G401 (cell line): ENCODE data around the gene ZNF620. TPM values are rescaled to one million over a fixed set of nuclear protein-coding genes. Genes with fewer than 3 reads are reported as not detected.
"Not testable (repeated sequence)": the region's sequence is repeated elsewhere in the genome, so short reads cannot be mapped to it uniquely, and the experiment has no call there.

Source experiments
- DNase-seq: peaks from one replicate; pipeline ENCODE4 v3.0.0-alpha.2; 2015; ENCODE audit warnings: low spot score
- in situ Hi-C: cut with HindIII; loops from 2 replicates; pipeline ENCODE4 v1.10.0; 2016; ENCODE audit warnings: low sequenced_read_pairs, mixed read lengths
- total RNA-seq: library from RNA; depleted of rRNA; stranded (reverse); fragments of >200 nt; shearing (Covaris generic); gene quantifications from 2 replicates; pipeline ENCODE4 v1.2.3, GENCODE V29; 2014; rRNA removed

The ZNF620 gene
- total RNA-seq, 1 experiment from 2014 or later, result 10.0 TPM

DNA sequence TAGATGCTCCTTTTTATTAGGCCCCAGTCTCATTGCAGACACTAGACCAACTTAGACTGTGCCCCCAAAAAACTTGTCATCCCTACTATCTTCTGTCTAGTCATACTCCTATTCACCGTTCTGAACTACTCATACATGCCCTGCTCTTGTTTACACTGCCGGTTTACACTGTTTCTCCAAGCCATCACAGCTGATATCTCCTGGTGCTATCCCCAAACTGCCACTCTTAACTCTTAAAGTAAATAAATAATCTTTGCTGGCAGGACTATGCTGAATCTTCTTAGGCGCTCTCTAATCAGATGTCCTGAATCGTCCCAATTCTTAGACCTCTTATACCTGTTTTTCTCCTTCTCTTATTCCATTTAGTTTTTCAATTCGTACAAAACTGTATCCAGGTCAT, 59.8 kb downstream of the ZNF620 start:
- DNase-seq, in situ Hi-C loops: not testable (repeated sequence)

- in situ Hi-C loops, result no loop called here
- no peak for DNase-seq
These were observed 60.9 kb downstream of the ZNF620 start for GRCh38 chr3:40566694-40567093.

Other genes starting within 250 kb of the ZNF620 start
- 24.4 and 34.2 TPM in 2 replicates for gene EIF1B, start 196.3 kb upstream of the ZNF620 start, total RNA-seq
- not detected in 2 replicates for gene ENTPD3, start 118.9 kb upstream of the ZNF620 start, total RNA-seq
- gene RPL14, start 48.7 kb upstream of the ZNF620 start, total RNA-seq, result 174 and 244 TPM in 2 replicates
- 5.4 and 7.8 TPM in 2 replicates for gene ZNF619, start 28.9 kb upstream of the ZNF620 start, total RNA-seq
- 17.8 and 17.9 TPM in 2 replicates for gene ZNF621, start 18.9 kb downstream of the ZNF620 start, total RNA-seq